ENCODE results near the gene SETX. TPM values are rescaled to one million over a fixed set of nuclear protein-coding genes. Genes with fewer than 3 reads are reported as not detected.

SETX gene
- total RNA-seq, 1 donor from 2014 or later, result 78.2 TPM

GRCh38 chr9:132226571-132227430 is 128.0 kb downstream of the SETX start:
- intact Hi-C loops (cut with micrococcal nuclease), result no loop called here

DNA sequence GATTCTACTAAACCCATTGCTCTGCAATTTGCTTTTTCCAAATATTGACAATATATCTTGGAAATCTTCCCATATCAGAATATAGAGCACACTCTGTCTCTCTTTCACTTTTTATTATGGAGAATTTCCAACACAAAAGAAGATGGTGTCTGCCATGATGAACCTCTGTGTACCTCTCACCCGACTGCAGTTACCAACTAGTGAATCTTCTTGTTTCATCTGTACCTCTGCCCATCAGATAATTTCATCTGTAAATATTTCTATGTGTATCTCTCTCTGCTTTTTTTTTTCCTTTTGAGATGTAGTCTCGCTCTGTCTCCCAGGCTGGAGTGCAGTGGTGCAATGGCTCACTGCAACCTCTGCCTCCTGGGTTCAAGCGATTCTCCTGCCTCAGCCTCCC is 130.1 kb downstream of the SETX start:
- intact Hi-C loops (cut with micrococcal nuclease), result no loop called here

- intact Hi-C loops (cut with micrococcal nuclease), result no loop called here
These were observed 132.8 kb downstream of the SETX start for GRCh38 chr9:132221941-132222340.

- intact Hi-C loops (cut with micrococcal nuclease), result no loop called here
These were observed 136.6 kb downstream of the SETX start for GRCh38 chr9:132218208-132218607.

DNA sequence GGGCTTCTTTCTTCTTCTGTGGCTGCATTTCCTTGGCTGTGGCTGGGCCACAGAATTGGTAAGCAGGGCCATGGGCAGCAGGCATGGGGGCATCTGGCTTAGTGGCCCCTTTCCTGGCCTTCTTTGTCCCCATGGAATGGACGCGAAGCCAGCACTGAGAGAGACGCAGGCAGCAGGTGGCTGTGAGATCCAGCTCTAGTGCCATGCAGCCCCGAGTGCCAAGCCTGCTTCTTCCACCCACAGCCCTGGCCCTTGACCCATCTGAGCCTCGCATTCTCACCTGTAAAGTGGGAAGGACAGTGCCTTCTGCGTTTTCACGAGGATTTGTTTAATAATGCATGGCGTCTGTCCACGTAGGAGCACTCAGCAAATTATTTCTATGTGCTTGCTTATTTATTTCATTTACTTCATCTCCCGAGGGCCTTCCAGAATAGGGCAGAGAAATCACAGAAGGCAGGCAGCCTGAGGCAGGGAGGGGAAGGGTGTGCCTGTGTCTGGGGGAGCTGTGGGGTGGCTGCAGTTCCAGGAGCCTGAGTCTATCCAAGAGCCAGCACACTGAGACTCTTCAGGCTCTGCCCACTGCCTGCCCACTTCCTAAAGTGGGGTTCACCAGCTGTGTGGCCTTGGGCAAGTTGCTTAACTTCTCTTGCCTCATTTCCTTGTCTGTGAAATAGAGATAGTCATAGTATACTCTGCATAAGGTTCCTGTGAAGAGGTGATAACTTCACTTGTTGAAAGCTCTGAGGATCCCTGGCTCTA is 137.7 kb downstream of the SETX start:
- intact Hi-C loops (cut with micrococcal nuclease), result no loop called here

- intact Hi-C loops (cut with micrococcal nuclease), result no loop called here
These were observed 140.7 kb downstream of the SETX start for GRCh38 chr9:132214027-132214622.

DNA sequence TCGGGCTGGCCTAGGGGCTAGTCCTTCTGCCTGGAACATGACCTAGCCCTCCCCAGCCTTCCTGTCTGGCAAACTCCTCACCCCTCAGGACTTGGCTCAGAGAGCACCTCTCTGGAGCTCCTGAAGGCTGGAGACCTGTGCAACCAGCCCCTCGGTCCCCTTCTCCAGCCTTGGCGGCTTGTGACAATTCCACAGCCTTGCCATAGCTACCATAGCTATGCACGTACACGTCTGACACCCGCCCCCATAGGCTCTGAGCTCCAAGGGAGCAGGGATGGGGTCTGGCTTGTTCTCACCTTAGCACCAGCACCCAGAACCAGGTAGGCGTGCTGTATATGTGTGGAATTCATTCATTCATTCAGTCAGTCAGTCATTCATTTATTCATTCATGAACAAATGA is 143.2 kb downstream of the SETX start:
- intact Hi-C loops (cut with micrococcal nuclease), result no loop called here

Other genes with a start within 250 kb of the SETX start
- gene NTNG2, start 192.9 kb downstream of the SETX start, total RNA-seq, result 10.1 and 12.2 TPM in 2 replicates
- gene TTF1, start 51.9 kb upstream of the SETX start, total RNA-seq, result 23.5 and 24.4 TPM in 2 replicates
- gene CFAP77, start 55.2 kb upstream of the SETX start, total RNA-seq, result not detected in 2 replicates
- gene BARHL1, start 227.6 kb upstream of the SETX start, total RNA-seq, result not detected in 2 replicates